GM21528 (cell line): Measurements from ENCODE around the gene QSOX2.

Source experiments
- ATAC-seq: cut with Tn5 transposase; IDR thresholded peaks from one replicate; pipeline ENCODE4 v1.9.1; 2021; ENCODE audit warnings: mild to moderate bottlenecking, moderate library complexity; ENCODE audit not compliant: unreplicated experiment, low FRiP score

QSOX2 gene

DNA sequence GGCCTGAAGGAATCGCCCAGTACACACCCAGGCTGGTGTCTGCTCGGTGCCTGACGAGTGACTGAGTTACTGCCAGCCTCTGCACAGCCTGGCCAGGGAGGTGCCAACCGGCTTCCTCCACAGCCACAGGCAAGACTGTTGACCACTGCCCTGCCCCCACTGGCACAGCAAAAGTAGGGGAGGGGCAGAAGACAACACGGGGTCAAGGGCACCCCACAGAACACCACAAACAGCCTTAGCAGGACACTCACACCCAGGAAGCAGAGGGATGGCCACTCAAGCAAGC is 40.0 kb downstream of the QSOX2 start:
- no peak for ATAC-seq

DNA sequence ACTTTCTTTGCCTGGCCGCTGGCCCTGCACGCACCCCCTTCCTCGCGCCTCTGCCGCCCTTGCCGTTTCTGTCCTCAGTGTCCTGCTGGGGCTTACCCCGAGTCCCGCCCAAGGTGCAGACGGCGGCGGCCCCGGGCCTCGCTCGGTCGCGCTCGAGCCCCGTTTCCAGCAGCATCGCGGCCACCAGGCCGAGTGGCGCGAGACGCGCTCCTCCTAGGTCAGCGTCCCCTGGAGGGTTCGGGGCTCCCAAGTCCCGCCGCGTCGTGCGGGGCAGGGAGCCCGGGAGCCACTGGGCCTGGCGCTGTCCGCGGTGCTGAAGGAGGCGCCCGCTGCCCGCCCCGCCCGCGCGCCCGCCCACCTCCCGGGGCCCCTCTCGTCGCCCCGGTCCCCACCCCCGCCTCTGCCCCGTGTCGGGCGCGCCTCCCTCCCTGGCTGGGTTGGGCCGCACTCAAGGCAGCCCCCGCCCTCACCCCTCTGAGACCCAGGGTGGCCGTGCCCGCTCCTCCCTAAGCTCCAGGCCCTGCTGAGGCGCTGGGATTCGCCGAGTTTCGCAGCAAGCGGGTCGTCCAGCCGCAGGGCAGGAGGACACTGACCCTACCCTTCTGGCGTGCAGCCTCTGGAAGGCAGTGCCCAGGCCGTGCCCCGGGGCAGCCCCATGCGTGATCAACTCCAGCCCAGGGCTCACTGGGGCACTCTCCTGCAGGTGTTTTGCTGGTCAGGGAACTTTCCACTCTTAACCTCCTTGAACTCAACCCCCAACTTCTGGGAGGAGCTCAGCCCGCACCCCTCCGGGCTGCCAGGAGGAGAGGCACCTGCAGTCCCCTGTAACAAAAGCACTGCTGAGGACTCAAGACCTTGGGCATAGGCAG is 40.5 kb downstream of the QSOX2 start, which contains the start of gene LHX3:
Gene LHX3, minus strand, starts transcription at position 291 of the 869 bp plus-strand sequence. Its CDS starts 116 bp downstream, at position 175.
- no peak for ATAC-seq

DNA sequence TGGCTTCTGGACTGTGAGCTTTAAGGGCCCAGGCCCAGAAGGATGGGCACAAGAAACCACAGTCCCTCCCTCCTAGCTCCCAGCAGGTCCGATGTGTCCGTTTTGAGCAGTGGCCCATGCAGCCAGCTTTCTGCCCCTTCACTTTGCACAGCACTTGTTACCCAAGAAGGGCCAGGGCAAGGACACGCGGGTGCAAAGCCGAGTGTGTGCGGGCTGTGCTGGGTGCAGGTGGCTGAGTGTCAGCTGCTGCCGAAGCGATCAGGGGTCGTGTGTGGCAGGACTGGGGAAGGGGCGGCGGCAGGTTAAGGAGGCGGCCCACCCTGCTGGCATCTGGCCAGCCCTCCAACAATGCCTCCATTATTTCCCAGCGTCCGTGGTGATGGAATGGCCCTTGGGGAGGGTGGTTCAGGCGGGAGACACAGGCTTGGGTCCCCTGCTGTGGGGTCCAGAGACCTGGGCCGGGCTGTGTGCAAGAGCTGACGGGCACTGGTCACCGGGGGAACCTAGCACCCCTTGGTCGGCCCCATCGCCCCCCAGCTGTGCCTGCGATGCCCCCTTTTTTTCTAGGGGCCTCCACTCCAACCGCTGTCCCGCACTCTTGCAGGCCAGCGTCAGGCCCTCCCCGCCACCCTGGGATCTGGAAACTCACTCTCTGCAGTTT is 41.3 kb downstream of the QSOX2 start:
- ATAC-seq, result no peak

DNA sequence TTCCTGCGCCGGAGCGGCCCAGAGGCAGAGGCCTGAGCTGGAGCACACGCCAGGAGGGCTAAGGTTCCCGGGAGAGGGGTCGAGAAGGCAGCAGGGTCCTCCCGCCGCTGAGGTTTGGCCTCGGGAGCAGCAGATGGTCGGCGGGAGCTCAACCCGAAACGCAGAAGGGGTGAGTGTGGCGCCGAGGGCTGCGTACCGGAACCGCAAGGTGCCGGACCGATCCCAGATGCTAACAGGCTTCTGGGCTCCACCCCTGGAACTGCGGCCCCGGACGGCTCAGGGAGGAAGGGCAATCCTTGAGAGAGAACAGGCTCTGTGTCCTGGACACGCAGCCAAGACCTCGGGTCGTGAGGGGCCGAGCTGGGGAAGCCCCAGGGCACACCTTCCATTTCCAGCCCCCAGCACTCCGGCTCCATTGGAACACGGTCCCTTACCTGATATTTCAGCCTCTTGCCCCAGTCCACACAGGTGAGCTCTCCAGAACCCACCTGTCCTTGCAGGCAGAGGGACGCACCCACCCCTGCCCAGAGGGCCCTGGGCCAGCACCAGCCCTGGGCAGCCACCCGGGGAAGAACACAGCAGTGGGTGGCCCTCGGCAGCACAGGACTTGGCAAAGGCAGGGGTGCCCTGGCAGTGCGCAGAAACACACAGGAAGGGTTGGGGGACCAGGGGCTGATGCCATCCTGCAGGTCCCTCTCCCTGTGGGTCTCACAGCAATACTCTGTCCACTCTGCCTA is 42.0 kb downstream of the QSOX2 start:
- no peak for ATAC-seq

DNA sequence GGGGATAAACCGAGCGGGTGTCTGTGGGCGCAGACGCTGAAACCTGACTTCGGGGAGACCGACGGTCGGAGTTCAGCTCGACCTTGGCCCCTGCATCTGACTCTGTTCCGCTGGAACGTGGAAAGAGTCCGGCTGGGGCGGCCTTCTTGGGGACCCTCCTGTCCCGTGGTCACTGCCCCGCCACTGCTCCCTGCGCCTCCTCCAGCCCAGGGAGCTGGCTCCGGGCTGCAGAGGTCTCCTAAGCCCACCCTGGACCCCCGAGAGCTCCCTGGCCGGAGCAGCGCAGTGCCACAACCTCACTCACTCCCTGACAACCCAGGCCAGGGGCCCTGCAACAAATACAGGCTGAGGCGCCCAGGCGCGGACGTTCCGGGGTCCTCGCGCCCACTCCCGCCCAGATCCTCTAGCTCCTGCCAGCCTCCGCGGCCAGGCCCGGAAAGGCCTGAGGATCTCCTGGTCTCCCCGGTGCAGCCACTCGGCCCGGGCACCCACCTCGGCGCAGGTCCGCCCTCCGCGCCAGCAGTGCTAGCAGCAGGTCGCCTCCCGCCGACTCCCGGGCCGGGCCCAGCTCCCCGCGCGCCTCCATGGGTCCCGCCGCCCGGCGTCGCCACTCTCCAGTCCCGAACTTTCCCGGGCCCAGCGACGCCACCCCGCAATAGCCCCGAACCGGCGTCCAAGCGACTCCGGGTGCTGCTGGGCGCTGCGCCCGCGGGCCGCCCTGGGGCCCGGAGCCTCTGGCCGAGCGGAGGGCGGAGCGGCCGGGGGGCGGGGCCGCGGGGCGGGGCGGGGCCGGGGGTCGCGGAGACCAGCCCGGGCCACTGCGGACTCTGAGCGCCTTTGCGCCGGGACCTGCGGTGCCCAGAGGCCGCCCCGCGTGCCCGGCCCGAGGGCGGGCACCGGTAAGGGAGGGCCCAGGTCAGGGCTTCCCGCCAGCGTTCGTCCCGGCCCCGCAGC is 42.9 kb downstream of the QSOX2 start:
- ATAC-seq, result no peak

DNA sequence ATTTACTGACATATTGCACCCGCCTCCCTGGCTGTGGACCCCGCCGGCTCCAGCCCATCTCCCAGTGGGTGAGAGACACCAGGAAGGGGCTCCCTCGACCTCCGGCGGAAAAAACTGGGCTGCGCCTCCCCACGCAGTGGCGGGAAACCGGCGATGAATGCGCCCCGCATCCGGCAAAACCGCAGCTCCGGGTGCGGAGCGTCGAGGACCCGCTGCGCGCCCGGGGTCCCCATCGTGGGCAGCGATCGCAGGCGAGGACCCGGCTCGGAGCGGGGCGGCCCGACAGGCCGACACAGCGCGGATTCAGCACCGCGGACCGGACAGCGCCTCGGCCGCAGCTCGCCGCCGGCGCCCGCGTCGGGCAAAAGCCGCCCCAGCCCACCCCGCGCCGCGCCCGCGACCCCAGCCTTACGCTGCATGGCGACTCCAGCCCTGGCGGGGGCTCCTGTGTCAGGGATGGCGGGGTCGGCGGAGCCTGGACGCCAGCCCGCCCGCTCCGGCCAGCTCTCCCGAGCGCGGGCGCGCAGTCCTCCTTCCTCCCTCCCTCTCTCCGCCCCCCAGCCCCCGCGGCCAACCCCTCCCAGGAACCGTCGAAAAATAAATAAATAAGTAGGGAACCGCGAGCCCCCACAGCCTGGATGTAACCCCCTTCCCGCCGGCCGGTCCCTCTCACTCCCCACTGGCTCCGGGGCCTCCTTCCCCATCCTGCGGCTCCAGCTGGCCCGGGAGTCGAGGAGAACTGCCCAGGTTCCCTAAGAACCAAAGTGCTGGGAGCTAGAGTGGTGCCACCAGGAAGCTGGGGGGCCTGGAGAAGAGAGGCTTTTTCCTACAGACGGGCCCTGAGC is 43.8 kb downstream of the QSOX2 start:
- ATAC-seq, result no peak

DNA sequence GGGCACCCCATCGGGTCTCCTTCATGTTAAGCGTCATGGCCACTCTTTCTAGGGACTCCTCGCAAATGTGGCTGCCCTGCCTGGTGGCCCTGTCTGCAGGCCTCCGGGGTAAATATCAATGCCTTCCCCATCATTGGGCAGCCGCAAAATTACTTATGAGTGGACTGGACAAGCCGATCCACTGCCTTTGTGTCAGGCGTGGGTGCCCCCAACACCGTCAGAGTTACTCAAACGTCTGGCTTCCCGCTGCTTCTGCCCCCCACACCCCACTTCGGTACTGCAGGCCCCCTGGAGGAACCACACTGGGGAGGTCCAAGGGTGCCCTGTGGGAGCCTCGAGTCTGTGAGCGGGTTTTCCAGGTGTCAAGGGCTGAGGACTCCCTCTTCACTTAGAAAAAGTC is 44.4 kb downstream of the QSOX2 start:
- no peak for ATAC-seq

DNA sequence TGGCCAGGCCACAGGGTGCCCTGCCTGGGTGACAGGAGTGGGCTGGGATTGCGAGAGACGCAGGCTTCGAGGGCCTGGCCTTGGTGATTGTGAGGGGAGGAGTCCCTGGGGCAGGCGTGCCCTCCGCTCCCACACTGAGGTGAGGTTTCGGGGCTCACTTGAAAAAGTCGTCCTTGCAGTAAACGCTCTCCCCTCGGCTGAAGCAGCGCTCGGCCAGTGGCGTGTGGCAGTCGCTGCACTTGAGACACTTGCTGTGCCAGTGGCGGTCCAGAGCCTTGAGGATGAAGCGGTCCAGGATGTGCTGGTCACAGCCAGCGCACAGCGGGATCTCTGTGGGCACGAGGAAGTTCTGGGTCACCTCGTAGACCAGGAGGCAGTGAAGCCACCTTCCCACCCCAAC is 45.2 kb downstream of the QSOX2 start:
- ATAC-seq, result no peak

DNA sequence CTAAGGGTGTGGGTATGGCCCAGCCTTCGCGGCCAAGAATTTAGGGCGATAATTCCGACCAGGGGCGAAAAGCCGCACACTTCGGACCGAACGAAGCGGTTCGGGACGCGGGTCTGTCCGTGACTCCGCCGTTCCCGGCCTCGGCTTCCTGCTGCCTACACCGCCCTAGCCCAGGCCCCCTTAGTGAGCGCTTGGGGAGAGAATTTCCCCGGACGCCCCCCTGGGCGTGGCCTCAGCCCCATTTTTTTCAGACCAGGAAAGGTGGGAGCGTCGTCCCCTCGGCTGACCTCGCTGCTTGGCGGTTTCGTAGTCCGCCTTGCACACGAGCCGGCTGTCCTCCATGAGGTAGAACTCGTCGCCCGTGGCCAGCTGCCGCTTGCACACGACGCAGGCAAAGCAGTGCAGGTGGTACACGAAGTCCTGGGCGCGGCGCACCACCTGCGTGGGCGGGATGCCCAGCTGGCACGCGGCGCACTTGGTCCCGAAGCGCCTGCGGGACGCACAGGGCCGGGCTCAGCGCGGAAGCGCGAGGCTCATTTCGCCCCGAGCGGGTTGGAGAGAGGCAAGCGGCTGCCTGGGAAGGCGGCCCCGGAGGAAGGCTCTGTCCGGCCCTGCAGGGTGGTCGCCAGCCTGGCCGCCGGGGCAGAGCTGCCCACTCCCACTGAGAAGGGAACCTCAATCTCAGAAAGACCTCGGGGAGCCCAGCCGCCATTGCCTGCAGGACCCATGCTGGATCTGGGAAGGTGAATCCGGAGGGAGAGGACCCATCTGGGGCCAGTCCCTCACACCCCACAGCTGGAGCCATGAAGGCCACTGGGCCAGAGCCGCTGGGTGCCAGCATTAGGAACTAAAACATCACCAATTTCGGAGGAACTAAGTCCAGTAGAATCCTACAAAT is 46.0 kb downstream of the QSOX2 start:
- ATAC-seq, result no peak

DNA sequence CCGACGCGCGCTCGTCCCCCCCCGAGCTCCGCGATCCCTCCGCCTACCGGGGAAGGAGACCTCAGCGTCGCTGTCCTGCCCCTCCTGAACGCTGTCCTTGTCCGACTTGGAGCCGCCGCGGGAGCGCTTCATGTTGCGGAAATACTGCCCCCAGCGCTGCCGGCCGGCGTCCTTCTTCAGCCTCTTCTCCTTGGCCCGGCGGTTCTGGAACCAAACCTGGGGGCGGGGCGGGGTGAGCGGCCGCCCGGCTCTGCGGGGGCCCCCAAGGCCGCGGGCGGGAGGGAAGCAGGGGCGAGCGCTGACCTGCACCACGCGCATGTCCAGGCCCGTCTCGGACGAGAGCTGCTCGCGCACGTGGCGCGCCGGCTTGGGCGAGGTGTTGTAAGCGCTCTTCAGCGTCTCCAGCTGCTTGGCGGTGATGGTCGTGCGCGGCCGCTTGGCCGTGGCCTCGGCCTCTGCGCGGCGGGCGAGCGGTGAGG is 47.0 kb downstream of the QSOX2 start:
- ATAC-seq, result no peak

DNA sequence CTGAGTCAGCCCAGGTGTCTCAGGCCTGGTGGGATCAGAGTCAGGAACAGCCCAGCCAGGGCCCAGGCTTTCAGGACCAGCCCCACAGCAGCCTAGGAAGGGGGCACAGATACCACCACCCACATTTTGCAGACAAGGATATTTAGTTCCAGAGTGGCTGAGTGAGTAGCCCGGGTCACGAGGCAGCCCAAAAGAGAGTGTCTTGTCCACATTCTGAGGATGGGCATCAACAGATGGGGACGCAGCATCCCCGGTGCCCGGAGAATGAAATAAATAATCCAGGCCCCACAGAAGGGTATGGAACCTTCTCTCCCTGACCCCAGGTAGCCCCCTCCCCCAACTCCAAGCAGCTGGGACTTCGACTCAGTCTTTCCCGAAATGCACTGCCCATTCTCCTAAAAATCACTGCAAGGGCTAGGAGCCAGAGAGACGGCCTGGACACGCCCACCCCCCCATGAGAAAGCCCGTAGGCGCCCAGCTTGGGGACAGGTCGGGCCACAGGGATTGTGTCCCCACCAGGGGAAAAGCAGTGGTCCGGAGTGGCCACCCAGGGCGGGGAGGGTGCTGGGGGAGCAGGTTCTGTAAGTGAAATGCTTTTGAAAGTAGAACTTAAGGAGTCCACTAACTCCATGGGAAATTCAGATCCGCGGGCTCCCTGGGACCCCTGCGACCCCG is 47.5 kb downstream of the QSOX2 start:
- ATAC-seq, result no peak

DNA sequence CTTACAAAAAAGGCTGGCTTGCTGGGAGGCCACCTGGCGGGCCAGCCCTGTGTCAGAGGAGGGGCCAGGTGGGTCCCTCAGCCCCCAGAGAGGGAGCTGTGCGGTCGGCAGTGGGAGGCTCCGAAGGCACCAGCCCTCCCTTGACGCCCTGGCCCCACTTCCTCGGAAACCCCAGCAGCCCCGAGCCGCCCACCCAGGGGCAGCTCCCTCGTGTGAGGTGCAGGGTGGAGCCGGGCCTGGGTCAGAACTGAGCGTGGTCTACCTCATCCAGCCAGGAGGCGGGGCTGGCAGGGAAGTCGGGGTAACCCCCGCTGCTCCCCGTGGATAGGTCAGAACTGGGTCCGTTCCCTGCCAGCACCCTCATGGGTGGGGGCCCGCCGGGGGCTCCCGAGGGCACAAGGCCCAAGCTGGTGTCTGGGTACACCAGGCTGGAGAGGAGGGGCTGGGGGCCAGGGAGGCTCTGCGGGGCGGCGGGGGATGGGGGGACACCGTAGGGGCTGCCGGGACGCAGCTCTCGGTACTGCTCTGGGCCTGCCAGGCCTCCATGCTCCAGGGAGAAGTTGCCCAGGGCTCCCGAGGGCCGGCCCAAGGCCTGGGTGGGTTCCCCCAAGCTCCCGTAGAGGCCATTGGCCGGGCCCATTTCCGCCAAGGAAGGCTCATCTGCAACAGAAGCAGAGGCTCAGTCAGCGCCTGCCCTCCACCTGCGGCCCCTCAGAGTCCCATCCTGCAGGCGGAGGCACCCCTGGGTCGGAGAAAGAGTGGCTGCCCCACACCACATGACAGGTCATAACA is 48.3 kb downstream of the QSOX2 start:
- no peak for ATAC-seq

DNA sequence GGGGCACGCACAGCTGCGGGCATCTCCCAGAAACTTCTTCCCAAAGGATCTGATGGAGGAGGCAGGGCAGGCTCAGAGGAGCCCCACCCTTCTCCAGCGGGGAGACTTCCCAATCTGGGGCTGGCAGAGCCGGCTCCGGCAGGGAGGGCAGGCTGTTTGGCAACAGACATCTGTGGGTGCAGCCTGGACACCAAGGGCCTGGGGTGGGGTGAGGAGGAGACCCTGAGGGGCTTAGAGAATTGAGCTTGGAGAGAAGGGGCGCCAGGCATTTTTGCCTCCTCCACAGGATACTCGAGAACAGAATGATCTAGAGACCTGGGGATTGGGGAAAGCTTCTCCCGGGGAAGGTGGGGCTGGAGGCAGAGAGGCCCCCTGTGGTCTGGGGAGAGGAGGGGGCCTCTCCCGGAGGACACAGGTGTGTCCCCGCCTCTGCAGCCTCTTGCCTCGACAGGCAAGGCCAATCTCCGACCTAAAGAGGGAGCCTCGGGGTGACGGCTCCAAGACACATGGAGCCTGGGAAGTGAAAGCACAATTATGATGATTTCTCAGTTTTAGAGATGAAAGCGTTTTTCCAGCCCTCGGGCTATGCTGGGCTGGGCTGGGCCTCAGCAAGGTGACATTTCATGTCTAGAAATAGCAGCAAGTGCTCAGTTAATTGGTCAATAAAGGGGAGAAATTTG is 49.1 kb downstream of the QSOX2 start:
- no peak for ATAC-seq

DNA sequence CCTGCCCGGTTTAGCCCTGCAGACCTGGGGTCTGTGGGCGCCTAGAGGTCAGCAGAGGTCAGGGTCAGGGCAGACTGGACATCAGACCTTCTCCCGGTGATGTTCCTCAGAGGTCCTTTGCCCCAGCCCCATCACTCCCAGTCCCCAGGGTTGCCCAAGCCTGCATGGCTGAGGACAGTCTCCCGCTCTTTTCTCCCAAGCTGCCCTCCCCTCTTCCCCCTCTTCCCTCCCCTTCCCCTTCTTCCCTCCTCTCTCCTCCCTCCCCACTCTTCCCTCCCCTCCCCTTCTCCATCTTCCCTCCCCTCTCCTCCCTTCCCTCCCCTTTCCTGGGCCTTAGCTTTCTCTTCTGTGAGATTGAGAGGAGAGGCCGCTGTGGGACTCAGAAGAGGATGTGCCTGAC is 51.1 kb downstream of the QSOX2 start:
- no peak for ATAC-seq

DNA sequence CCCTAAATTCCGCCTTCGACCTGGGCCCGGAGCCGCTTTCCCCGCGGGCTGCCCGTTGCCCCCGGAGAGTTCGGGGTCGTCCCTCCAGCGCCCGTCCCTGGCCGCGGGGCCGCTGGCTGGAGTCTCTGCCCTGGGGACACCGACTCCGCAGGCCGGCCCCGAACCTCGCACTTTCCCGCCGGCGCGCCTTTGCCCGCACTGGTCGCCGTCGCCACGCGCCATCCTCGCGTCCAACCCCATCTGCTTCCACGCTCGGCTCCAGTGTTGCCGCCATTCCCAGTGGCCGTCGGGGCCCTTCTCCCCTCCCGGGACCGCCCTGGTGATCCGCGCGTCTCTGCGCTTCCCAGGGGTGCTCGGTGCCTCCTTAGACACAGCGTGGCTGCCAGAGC is 51.7 kb downstream of the QSOX2 start:
- ATAC-seq, result no peak

DNA sequence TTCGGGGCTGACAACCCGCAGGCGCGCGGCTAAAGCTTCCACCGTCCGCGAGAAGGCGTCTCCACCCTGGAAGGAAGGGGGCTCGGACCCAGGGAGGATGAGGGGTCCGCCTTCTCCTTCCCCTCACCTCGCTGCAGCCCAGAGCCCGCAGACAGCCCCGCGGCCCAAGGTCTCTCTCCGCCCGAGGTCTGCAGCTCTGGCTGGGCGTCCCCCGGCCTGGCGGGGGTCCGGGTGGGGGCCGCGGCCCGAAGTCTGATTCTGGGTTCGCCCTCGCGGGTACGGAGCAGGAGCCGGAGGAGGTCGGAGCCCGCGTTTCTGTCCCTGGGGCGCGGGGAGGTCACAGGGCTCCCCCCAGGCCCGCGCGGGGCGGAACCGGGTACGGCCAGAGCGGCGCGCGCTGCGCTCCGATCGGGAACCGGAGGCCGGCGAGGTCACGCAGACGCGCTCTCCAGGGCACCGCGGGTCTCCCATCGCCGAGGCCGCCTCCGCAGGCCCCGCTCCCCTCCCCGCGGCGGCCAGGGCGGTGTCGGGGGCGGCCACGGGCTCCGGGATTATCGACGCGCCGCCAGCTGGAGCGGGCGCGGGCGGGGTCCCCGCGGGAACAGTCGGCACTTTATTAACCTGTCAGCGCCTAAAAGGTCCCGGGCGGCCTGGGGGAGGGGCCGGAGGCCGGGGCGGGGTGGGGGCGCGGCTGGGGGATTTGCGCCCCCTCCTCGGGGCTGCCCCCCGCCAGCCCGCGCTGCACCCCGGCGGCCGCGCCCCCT is 52.3 kb downstream of the QSOX2 start:
- ATAC-seq, result no peak
